ENCODE data around the gene AK5.
A peak's percentile ranks its signal among the peaks of the same experiment; 100 is the strongest.
"Not testable (repeated sequence)": the region's sequence is repeated elsewhere in the genome, so short reads cannot be mapped to it uniquely, and the experiment has no call there.

AK5 gene

GRCh38 chr1:77512650-77513049 lies 230.8 kb downstream of the AK5 start:
- DNase-seq, result not testable (repeated sequence)

- DNase-seq, result no peak
Measured at GRCh38 chr1:77513839-77514763, 232.3 kb downstream of the AK5 start.

- peak; percentile 26 for DNase-seq
Measured at GRCh38 chr1:77514921-77515776, 233.3 kb downstream of the AK5 start.

- no peak for DNase-seq
Measured at GRCh38 chr1:77516106-77516505, 234.3 kb downstream of the AK5 start.

GRCh38 chr1:77524038-77524437 lies 242.2 kb downstream of the AK5 start:
- DNase-seq, result no peak

GRCh38 chr1:77531149-77531548 lies 249.3 kb downstream of the AK5 start:
- DNase-seq, result not testable (repeated sequence)

- DNase-seq, result not testable (repeated sequence)
Measured at GRCh38 chr1:77531596-77532280, 249.9 kb downstream of the AK5 start.

- no peak for DNase-seq
Measured at GRCh38 chr1:77532641-77533040, 250.8 kb downstream of the AK5 start.

GRCh38 chr1:77533660-77534305 lies 252.0 kb downstream of the AK5 start:
- DNase-seq, result peak; percentile 34

GRCh38 chr1:77534456-77534855 lies 252.6 kb downstream of the AK5 start:
- DNase-seq, result no peak

GRCh38 chr1:77536813-77537212 lies 255.0 kb downstream of the AK5 start:
- DNase-seq, result peak; percentile 26

GRCh38 chr1:77538956-77539518 lies 257.2 kb downstream of the AK5 start:
- no peak for DNase-seq

- no peak for DNase-seq
Measured at GRCh38 chr1:77539519-77540142, 257.8 kb downstream of the AK5 start.

GRCh38 chr1:77540501-77541161 lies 258.8 kb downstream of the AK5 start:
- no peak for DNase-seq

- DNase-seq, result no peak
Measured at GRCh38 chr1:77541162-77541545, 259.3 kb downstream of the AK5 start.

- no peak for DNase-seq
Measured at GRCh38 chr1:77542813-77543420, 261.1 kb downstream of the AK5 start.

GRCh38 chr1:77543822-77544448 lies 262.1 kb downstream of the AK5 start:
- DNase-seq, result no peak

- DNase-seq, result no peak
Measured at GRCh38 chr1:77544845-77545244, 263.0 kb downstream of the AK5 start.

GRCh38 chr1:77545970-77546369 lies 264.2 kb downstream of the AK5 start:
- no peak for DNase-seq

GRCh38 chr1:77546890-77547289 lies 265.1 kb downstream of the AK5 start:
- DNase-seq, result no peak

Data from 8988T (cell line).